ENCODE data around the gene GLRB.

- TF ChIP-seq, protein P1, sequence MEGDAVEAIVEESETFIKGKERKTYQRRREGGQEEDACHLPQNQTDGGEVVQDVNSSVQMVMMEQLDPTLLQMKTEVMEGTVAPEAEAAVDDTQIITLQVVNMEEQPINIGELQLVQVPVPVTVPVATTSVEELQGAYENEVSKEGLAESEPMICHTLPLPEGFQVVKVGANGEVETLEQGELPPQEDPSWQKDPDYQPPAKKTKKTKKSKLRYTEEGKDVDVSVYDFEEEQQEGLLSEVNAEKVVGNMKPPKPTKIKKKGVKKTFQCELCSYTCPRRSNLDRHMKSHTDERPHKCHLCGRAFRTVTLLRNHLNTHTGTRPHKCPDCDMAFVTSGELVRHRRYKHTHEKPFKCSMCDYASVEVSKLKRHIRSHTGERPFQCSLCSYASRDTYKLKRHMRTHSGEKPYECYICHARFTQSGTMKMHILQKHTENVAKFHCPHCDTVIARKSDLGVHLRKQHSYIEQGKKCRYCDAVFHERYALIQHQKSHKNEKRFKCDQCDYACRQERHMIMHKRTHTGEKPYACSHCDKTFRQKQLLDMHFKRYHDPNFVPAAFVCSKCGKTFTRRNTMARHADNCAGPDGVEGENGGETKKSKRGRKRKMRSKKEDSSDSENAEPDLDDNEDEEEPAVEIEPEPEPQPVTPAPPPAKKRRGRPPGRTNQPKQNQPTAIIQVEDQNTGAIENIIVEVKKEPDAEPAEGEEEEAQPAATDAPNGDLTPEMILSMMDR (IDR thresholded peaks at IDR 0.05), result no peak
- TF ChIP-seq EZH2 (IDR thresholded peaks at IDR 0.05), result no peak
Observed at GRCh38 chr4:157072002-157072401, 3.9 kb upstream of the GLRB start.
